Activated CD4-positive, CD25-positive, alpha-beta regulatory T cell treated with anti-CD3 and anti-CD28 coated beads, Interleukin-2, amount 50 U/mL, for 16 hours (primary cell): Measurements from ENCODE around the gene SCFD2.
"Not testable (repeated sequence)": the region's sequence is repeated elsewhere in the genome, so short reads cannot be mapped to it uniquely, and the experiment has no call there.

Source experiments
- DNase-seq: peaks from one replicate; pipeline ENCODE4 v3.0.0-alpha.2; 2020; ENCODE audit warnings: low read depth, low spot score

The SCFD2 gene

GRCh38 chr4:53238352-53238751 is 127.5 kb downstream of the SCFD2 start:
- DNase-seq, result not testable (repeated sequence)

GRCh38 chr4:53237811-53238210 is 128.1 kb downstream of the SCFD2 start:
- not testable (repeated sequence) for DNase-seq

DNA sequence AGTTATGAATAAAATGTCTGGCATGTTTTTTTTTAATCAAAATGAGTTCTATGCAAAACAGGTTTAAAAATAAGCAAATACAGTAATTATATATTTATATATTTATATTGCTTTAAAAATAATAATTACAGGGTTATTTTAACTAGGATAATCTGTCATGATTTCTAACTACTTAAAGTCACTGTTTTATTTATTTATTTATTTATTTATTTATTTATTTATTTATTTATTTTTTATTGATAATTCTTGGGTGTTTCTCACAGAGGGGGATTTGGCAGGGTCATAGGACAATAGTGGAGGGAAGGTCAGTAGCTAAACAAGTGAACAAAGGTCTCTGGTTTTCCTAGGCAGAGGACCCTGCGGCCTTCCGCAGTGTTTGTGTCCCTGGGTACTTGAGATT is 129.2 kb downstream of the SCFD2 start:
- not testable (repeated sequence) for DNase-seq

DNA sequence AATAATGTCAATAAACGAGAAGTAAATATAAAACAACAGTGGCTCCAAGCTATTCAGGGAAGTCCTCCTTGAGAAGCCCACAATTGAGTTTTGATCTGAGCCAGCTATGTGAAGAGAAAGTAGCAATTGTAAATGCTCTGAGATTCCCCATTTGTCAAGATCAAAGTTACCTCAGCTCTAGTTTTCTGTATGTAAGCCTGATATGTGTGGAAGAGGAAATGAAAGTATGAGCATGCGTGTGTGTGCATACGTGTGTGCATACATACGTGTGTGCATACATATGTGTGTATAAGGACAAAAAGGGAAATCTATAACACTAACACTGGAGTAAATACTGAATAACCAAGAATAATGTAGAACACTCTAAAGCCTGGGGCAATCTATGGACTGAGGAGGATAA is 130.3 kb downstream of the SCFD2 start:
- no peak for DNase-seq

- DNase-seq, result no peak
Observed at GRCh38 chr4:53234669-53235068, 131.2 kb downstream of the SCFD2 start.

GRCh38 chr4:53234111-53234510 is 131.8 kb downstream of the SCFD2 start:
- DNase-seq, result no peak

DNA sequence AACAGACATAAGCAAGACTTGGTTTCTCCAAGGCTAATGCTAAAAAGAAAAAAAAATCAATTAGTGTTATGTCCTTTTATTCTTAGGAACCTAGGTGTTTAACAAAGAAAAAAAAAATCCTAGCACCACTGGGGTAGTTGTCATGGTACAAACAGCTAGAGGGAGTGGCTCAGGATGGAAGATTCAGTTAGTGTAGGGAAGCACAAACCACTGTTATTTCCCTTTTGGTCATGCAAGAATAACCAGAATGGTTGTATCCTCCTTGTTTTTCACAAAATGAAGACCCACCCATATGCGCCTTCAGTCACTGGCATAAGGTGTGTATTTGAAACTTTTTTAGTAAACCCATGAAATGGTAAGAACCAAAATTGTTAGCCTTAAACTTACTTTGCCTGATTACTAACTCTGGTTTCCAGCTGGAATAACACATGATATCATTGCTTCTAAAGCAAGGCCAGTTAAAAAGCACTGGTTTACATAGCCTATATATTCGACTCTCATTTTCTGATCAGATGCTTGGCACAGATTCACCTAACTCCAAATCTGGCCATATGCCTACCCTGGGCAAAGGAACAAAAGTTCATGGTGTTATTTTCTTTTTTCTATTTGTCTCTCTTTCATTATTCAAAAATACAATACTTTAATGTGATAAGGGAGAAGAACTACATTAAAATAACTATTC is 132.6 kb downstream of the SCFD2 start:
- DNase-seq, result no peak

DNA sequence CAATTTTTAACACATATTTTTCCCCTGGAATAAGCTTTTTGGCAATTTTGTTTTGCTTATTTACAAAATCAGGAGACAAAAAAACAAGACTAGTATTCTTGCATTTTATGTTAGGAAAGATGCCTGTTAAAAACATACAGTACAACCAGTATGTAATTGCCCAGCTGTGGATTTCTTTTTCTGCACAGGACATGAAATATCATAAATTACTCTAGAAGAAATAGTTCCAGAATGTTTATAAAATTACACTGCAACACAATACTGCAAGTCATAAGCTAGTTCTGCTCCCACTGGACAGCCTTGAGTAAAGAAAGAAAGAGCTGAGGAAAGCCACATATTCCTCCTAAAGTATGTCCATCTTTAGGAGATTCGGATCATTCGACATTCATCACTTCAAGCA is 133.5 kb downstream of the SCFD2 start:
- DNase-seq, result no peak

GRCh38 chr4:53228036-53228435 is 137.8 kb downstream of the SCFD2 start:
- no peak for DNase-seq

- no peak for DNase-seq
Observed at GRCh38 chr4:53227451-53227850, 138.4 kb downstream of the SCFD2 start.

DNA sequence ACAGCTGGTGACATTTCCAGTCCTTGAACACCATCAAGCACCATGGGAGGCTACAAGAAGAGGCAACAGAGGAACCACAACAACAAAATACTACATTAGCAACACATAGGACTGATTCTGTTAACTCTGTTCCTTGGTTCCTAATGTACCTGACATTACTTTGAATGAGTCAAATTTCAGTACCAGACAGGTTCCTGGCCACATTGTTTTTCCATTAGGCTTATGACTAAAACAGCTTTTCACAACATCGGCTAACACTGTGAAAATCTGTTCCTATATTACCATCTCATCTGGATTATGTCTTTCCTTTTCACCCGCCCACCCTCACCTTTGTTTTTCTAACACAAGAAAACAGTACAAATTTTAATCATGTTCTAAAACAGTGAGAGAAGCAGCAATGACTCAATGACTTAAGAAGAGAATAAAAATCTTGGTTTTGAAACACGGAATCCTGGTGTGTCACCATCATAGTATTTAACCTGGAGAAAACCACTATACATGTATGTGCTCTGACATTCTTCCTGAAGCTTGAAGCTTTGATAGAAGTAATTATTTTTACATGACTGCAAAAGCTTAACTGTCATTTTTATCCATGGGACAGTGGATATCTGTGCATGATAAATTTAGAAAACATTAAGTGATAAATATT is 143.9 kb downstream of the SCFD2 start:
- DNase-seq, result no peak

DNA sequence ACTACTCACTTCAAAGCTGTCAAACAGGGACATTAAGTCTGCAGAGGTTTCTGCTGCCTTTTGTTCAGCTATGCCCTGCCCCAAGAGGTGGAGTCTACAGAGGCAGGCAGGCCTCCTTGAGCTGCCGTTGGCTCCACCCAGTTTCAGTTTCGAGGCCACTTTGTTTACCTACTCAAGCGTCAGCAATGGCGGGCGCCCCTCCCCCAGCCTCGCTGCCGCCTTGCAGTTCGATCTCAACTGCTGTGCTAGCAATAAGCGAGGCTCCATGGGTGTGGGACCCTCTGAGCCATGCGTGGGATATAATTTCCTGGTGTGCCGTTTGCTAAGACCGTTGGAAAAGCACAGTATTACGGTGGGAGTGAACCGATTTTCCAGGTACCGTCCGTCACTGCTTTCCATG is 146.7 kb downstream of the SCFD2 start:
- DNase-seq, result not testable (repeated sequence)

GRCh38 chr4:53208753-53209152 is 157.1 kb downstream of the SCFD2 start:
- no peak for DNase-seq

- DNase-seq, result no peak
Observed at GRCh38 chr4:53205970-53206369, 159.9 kb downstream of the SCFD2 start.

DNA sequence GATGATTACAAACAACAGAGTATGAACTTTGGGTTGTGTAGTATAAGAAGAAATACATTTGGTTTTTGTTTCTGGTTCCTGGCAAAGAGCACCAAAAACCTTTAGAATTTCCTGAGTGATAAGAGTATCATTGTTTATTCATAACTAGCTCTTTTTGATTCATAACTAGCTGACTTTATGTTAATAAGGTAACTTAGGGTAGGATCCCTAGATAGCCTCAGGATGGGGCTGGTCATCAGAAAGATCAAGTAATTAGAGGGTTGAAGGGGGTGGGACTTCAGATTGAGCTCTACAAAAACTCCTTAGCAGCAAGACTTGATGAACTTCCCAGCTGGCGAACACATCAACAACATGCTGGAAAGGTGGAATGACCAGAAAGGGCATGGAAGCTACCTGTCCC is 166.5 kb downstream of the SCFD2 start:
- DNase-seq, result no peak

DNA sequence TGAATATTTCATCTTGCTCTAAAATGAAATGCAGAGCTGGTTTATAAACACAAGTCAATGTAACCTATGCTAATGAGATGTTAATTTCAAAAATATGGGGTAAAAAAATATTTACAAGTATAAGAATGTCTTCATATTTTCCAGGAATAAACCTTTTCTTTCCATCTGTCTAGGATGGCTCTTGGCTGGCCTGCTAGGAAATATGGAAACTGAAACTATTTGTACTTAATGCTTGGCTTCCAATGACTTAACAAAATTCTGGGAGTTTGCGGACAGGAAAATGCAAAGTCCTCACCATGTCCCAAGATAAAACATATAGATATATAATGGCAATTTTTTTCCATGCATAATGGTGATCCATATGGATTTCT is 168.1 kb downstream of the SCFD2 start:
- no peak for DNase-seq

DNA sequence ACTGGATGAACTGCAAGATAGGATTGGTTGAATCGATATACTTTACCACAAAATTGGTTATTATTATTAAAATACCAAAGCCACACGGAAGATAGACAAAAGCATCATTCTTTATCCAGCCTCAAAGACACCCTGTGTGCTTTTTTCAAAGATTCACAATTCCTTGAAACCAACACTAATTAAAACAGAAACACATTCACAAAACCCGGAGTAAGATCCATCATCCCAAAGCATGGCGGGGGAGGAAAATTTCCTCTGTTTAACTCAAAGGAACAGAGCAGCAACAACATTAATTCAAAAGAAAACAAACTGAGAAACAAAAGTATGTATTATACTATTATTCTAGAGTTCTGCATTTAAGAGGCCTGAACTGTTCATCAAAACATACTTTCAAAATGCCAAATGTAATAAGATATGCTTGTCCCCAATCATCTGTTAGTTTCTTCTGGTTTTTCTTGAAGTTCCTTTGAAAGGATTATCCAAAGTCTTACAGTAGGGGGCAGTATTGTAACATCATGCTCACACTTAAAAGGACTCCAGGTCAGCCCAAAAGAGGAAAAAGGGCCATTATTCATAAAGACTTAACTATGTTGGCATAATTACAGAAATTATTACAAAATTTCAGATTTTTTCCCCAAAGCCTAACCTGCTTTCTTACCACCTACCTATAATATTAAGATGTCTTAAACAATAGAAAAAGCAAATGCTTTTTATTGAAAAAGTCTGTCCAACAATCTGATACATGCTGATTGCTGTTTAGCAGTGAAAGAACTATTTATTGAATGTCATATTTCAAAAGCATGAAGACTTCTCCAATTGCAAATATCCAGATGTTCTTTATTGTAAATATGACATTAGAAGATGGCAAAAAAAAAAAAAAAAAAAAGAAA is 168.7 kb downstream of the SCFD2 start:
- DNase-seq, result no peak

- no peak for DNase-seq
Observed at GRCh38 chr4:53195815-53196661, 169.8 kb downstream of the SCFD2 start.

DNA sequence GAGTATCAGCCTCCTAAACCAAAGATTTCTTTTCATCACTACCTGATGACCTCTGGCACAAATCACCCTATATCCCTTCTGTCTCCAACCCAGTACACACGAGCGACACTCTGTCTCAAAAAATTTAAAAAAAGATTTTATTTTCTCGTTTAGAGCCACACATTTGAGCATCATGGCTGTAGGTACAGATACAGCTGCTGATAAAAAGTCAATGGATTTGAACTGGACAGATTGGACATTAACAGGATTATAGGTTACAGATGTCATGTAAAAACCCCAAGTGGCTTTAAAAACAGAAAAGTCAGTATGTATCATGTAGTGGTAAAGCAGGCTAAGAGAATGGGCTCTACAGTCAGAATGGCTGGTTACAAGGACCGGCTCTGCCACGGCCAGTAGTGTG is 171.1 kb downstream of the SCFD2 start:
- DNase-seq, result no peak

- DNase-seq, result no peak
Observed at GRCh38 chr4:53193111-53193510, 172.8 kb downstream of the SCFD2 start.

DNA sequence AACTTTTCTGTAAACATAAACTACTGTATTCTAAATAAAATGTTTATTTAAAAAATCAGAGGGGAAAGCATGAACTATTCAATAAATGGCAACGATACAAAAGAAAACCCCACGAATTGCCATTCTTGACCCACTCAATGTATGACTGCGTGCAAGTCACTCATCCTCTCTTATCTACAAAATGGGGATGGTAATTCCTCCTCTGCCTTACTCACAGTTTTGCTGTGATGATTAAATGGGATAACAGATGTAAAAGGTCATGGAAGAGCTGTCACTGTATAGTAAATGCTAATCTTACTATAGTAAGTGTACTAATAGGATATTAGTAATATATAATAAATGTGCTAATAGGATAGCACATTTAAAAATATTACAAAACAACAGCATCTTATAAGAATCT is 173.4 kb downstream of the SCFD2 start:
- no peak for DNase-seq

GRCh38 chr4:53191997-53192396 is 173.9 kb downstream of the SCFD2 start:
- no peak for DNase-seq
